NCI-H2081 treated with DMSO at 0.1 percent for 48 hours (cell line): Measurements from ENCODE around the gene AMIGO3.
"Not testable (repeated sequence)": the region's sequence is repeated elsewhere in the genome, so short reads cannot be mapped to it uniquely, and the experiment has no call there.

Source experiments
- DNase-seq: peaks from one replicate; lab custom pipeline; 2025; lab: John Stamatoyannopoulos, UW

AMIGO3 gene

DNA sequence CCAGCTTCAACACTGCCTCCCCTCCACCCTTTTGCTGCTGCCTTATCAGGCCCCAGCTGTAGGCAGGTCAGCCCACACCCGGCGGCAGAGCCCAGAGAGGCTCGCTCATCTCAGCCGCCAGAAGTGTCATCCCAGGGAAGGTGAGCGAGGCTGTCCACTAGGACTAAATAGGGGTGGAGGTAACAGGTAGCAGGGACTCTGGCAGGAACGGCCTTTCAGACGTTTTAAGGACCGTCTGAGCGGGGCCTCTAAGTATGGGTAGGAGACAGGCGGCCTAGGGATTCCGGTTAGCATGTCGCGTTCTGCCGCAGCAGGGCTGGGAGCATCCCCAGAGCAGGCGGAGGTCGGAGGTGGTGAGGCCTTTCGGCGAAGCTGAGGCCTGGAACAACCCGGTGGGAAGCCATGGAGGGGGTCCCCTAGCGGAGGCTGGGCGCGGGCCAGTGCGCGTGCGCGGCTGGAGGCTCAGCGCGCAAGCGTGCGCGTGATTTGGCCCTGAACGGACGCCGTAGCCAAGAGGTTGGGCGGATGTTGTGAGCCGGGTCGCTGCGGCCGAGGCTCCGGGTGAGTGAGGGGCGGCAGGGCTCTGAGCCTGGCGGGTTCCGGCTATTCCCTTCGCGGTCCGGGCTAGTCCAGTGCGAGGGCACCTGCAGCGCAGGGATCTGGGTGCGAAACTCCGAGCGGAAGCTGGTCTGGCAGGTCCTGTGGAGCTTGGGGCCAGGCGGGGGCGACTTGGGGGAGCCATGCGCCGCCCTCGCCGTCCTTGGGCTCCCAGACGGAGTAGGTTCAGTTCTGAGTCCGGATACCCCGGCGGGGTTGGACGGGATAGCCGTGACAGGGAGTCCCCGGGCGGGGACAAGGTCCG, 30.2 kb downstream of the AMIGO3 start, which contains the start of the genes MST1 and RNF123:
TSS of gene MST1 (minus strand) at position 429 of the 862 bp plus-strand sequence. CDS start 783 bp downstream, outside the sequence.
TSS of gene RNF123 (plus strand) at position 512 of the 862 bp plus-strand sequence. CDS start 1,609 bp downstream, outside the sequence.
- DNase-seq, result no peak

DNA sequence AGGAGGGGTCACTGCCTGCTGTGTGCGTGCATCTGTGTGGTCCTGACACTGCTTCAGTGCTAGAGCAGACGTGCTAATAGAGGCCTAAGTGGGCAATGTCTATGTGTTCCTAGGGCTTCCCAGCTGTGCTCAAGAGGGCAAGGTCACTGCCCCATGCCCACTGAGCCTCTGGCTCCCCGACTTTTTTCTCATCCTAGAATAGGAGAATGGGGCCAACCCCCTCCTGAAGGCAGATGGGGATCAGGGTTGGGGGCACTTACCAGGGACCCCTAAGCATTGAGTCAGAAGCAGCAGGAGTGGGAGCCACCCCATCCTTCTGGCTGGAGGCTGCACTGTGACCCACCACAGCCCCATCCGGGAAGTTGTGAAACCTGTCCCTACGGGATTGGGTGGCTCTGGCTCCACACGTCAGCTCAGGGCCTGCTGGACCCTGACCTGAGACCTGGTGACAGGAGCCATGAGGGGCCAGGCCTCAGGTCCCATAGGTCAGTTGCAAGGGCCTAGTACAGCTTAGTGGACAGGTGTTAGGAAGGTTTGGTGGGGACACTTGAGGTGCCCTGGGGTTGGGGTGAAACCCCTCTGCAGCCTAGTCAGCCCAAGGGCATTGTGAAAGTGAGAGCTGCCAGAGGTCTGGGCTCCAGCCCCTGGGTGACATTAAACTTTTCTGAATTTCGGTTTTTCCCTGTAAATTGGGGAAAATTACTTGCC, 31.0 kb downstream of the AMIGO3 start:
- DNase-seq, result not testable (repeated sequence)

DNA sequence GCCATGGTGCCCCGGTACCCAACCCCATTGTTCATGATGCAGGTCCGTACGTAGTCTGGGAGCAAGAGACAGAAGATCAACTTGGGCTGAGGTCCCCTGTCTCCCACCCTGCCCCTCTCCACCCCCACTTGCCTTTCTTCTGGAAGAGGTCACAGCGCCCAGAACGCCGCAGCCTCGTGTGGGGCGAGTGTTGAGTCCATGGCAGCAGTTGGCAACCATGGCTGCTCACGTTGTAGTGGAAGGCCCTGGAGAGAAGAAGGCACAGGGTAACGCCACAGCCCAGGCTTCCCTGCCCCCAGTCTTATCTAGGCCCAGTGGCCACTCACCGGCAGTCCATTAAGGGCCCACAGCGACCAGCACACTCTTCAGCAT, 32.1 kb downstream of the AMIGO3 start:
- DNase-seq, result not testable (repeated sequence)

DNA sequence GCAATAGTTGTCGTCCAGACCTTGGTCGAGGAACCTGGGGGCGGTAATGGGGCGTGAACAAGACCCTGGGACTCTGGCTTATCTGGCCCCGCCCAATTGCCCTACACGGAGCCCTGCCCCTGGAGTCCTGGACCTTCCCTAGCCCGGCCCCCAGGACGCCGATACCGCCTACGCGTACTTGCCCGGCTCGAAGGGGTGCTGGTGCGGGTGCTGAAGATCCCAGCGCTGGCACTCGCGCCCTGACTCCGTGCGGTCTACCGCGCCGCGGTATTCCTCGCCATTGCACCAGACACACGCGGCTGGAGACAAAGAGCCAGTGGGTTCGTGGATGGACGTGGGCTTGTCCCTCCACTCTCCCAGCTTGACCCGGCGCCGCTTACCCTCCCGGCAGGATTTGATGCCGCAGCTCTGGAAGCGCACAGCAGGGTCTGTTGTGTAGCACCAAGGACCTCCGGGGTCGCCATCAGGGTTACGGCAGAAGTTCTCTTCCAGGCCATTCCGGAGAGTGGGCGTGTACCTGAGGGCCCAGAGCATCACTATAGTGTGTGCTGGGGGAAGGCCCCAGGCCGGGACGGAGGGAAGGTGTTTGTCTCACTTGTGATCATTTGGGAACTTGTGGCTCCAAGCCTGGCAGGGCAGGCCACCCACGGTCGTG, 32.6 kb downstream of the AMIGO3 start:
- DNase-seq, result not testable (repeated sequence)

DNA sequence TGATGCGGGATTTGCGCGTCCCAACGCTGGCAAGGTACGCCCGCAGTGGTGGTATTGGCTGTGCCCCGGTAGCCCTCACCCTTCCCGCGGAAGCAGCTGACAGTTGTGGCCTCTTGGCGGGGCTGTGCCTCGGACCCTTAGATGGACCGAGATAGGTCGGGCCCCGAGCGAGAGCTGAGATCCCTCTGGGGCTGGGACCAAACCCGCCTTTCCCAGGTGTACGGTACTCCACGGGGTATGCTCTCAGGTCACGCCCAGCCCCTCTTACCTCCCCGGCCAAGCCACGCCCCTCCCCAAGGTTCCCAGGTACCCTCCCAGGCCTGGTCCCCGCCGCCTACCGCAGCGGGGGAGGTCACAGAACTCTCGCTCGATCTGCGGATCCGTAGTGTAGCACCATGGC, 33.1 kb downstream of the AMIGO3 start:
- not testable (repeated sequence) for DNase-seq

DNA sequence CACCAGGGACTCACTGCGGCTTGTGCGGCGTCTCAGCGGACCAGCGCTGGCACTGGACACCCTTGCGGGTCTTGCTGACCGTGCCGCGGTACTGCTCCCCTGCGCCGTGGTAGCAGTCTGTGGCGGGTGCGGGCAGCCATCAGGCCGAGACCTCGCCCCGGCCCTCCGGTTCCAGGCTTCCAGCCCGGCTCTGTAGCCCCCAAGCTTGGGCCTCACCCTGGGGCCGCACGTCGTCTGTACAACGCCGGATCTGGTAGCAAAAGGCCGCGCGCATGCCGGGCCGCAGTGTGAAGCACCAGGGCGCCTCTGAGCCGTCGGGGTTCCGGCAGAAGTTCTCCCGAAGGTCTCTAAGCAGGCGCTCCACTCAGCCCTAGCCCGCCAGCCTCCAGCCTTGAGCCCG, 33.6 kb downstream of the AMIGO3 start:
- DNase-seq, result not testable (repeated sequence)

DNA sequence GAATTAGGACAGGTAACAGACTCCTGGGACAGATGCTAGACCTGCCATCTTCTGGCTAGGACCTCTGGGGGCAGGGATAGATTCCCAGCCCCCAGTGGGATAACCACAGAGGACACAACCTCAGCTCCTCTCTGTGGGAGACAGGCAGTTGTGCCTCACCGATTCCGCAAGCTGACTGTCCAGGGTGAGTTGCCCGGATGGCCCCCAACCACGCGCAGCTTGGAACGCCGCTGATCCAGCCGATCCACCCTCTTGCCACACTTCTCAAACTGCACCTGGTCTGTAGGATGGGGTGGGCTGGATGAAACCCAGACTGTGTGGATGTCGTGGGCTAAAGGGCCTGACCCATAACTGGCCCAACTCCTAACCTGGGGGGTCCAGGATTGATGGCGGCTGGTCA, 34.4 kb downstream of the AMIGO3 start:
- DNase-seq, result not testable (repeated sequence)

DNA sequence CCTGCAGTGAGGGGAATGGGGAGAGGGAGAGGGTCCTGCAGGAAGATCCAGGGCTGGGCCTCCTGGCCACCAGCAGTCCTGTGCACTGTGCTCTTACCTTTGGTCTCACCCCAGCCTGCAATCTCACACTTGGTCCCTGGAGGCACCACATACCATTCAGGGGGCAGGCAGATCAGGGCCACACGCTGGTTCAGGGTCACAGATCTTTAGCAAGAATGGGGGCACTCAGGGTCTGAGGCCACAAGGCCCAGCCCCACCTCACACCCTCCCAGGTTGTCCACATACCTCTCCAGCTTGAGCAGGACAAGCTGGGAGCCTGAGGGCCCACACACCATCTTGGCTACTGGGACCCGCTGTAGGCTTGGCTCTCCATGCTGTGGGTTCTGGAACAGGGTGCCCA, 35.0 kb downstream of the AMIGO3 start:
- DNase-seq, result not testable (repeated sequence)

DNA sequence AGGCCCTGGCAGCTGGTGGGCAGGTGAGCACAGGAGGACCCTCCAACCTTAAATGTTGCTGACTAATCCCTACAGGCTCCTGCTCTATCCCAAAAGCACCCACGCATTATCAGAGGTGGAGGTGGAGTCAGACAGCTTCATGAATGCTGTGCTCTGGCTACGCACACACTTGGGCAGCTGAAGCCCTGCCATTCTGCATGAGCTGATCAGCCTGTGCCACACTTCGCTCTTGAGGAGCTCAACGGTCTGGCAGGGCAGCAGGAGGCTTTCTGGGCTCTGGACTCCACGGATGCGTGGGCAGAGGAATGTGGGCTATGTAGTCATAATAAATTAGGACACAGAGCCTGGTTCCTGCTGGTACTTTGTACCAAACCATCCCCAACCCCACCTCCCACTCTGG, 36.3 kb downstream of the AMIGO3 start:
- no peak for DNase-seq

DNA sequence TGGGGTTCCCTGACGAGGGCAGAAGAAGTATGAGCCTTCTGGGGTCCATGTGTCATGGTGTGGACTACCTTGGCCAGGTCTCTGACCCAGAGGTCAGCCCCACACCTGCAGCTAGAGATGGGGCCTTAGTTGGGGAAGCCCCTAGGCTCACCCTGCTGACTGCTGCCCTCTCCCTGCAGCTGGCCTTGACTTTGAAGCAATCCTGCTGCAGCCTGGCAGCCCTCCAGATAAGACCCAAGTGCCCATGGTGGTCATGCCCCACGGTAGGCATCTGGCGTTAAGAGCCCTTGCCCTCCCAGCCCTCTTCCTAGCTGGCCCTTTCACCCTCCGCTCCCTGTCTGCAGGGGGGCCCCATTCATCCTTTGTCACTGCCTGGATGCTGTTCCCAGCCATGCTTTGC, 37.9 kb downstream of the AMIGO3 start:
- no peak for DNase-seq

DNA sequence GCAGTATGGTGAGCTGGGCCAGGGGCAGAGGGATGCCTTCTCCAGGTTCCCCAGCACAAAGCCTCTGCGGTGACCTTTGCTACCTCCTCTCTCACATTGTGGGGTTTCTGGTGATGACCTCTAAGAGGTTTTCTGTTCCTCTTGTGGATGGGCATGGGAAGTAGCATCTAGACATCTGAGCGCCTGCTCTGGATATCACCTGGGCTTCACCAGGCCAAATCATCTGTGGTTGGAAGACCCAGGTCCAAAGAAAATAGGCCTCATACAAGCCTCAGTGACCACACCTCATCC, 38.3 kb downstream of the AMIGO3 start:
- DNase-seq, result no peak

DNA sequence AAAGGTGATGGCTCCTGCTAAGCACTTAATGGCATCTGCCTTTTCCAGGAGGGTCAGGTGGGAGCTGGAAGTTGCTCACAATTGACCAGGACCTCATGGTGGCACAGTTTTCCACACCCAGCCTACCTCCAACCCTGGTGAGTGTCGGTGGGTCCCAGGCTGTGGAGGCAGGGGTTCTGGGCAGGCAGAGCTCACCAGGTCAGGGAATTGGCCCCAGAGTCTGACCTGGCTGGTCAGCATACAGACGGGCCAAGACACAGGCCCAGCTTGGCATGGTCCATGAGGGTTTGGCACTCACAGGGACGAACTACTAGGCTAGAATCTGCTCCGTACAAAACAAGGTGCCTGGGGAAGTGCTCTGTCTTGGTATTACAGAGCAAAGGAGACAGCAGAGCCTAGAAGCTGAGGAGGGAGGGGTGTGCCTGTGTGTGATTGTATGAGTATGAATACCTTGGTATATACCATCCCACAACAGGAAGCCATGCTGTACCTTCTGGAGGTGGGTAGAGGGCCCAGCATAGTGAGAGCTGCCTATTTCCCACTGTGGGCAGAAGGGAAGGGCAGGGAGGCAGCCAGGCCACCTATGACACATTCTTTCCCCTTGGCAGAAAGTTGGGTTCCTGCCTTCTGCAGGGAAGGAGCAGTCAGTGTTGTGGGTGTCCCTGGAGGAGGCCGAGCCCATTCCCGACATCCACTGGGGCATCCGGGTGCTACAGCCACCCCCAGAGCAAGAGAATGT, 38.8 kb downstream of the AMIGO3 start:
- no peak for DNase-seq

DNA sequence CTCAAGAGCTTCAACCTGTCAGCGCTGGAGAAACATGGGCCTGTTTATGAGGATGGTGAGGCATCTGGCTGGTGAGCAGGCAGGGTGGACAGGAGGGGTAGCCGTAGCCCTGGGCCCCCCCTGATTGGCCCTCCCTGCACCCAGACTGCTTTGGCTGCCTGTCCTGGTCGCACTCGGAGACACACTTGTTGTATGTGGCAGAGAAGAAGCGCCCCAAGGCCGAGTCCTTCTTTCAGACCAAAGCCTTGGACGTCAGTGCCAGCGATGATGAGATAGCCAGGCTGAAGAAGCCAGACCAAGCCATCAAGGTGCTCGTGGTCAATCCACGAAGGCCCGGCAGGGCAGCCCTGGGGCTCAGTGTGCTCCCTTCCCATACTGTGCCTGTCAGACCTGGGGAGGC, 43.6 kb downstream of the AMIGO3 start:
- DNase-seq, result no peak

DNA sequence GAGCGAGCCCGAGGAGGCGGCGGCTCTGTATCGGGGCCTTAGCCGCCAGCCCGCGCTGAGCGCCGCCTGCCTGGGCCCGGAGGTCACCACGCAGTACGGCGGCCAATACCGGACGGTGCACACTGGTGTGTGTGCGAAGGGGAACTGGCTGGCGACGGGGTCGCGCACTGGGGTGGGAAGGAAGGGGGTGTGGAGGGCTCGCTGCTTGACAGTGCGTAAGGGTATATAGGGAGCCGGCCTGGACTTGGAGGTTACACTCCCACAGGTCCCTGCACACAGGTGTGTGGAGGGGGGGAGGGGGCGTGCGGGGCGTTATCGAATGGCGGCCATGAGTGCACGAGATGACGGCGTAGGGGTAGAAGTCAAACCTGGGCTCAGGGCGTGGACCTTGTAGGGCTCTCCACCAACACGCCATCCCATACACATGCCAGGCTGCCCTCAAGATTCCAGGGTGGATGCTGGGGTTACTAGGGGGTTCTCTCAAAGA, 44.9 kb downstream of the AMIGO3 start:
- DNase-seq, result no peak

DNA sequence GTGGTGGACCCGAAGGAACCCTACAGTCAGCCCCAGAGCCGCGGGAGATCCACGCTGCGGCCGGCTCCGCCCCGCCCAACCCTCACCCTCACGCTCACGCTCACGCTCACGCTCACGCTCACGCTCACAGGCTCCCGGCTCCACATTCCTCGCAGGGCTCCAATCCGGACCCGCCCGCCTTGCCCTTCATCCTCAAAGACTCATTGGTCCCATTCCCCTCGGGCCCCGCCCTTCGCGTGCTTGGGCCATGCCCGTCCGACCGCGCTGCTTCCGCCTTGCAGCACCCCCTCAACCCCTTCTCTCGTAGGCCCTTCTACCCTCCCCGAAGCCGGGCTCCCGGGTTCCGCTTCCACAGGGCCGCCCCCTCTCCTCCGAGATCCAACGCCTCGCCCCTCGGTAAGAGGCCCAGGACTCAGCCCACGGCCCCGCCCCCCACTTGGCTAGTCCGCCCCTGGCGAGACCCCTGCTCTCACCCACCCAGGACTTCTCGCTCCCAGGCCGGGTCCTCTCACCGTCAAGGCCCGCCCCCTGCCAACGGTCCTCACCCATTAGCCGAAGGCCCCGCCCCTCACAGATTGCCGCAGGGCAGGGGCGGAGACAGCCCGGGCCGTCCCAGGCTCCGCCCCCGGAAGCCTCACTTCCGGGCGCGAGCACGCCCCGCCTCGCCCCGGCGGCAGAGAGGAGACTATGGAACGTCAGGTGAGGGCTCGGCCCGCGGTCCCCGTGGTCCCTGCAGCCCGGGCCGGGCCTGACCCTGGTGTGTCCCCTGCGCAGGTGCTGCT, 45.6 kb downstream of the AMIGO3 start, which contains the start of gene APEH:
TSS of gene APEH (plus strand) at position 637 of the 782 bp plus-strand sequence. CDS start at position 688, 51 bp downstream.
- no peak for DNase-seq

DNA sequence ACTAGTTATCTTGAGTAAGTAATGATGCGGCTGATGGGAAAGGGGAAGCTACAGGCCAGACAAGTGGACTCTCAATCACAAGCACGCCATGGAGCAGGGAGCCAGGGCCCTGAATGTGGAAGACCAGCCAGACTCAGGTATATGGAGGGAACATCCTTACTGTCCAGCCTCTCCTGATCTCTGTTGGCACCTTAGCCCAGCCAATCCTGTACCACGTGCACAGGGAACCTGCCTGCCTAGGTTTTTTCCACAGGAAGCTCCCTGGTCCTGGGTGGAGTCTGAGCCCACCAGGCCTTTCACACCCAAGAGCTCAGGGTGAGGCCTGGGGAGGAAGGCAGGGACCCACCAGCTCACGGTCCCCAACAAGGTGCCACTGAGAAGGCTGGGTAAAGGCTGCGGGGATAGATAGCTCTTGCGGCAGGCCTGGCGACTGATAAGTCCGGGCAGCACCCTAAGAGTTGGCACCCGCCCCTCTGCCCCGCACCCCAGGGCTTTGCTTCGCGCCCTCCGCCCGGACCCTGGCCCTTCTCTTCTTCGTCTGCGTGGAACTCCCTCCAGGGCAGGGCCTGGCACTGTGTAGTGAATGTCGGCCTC, 46.3 kb downstream of the AMIGO3 start:
- no peak for DNase-seq

DNA sequence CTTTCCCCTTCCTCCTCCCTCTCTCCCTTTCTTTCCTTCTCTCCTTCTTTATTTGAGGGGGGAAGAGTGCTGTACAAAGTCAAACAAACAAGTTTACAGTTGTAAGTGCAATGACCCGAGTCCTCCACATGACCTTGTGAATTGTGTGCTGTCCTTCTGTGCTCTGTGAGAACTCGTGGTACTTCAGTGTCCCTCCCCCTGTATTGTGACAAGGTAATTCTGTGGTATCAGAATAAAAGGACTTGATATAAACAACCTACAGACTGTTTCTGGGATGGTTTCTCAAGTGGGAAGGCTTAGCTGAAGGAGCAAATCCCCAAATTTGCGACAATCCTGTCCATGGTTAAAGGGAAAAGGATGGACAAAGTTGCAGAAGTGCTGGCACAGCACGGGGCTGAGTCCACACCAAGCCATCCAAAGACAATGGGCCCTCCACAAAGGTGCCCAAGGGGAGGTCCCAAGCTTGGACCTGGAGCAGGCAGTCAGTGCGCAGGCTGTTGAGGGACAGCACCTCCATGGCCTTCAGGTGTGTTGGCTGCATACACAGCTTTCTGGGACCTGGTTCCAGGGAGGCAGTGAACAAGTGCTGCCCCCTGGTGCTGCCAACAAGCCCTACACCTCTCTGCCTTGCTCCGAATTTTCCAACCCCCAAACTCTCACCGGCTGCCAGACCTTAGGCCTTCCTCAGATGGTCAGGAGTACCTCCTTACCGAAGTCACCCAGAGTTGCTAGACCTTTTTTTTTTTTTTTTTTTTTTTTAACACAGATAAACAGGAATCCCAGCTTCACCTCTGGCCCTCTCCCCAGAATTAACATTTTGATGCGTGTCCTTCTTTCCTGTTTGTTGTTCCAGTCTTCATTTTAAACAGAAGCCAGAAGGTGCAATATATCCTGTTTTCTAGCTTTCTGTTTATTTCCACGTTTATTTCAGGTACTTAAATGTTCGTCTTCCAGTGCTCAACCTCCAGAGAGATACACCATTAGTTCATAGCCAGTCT, 47.9 kb downstream of the AMIGO3 start:
- DNase-seq, result no peak

DNA sequence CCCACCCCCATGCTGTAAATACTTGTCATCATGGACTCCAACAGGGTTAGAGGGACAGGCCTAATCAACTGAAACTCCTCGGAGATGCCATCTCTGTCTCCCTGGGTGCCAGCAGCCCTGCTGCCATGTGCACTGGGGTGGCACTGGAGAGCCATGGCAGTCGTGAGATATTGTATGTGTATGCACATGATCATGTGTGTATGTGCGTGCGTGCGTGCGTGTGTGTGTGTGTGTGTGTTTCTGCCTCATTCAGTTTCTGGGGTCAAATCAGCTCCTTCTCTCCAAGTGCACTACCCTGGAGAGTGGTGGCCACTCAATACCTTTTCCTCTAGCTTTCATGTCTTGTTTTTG, 48.6 kb downstream of the AMIGO3 start:
- no peak for DNase-seq

DNA sequence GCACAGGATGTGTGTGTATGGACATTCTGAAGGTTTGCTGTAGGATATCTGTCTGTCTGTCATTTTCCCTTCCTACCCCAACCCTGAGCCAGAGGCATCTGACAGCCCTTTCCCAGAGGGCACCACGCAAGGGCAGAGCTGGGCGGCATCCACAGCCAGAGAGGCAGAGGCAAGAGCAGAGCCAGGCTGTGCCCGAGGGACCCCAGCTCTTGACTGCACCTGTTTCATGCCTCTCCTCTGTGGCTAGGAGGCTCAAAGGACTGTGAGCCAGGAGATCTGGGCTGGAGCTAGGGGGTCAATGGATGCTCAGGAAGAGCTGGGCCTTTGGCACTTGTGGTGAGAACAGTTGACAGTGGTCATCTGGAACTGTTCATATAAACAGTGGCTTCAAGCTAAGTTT, 50.1 kb downstream of the AMIGO3 start:
- DNase-seq, result no peak
